NCI-H82 treated with DMSO at 0.1 percent for 48 hours (cell line): ENCODE results near the gene RALGPS1.

ENCODE experiments used
- DNase-seq: peaks from one replicate; lab custom pipeline; 2025; ENCODE audit not compliant: unreplicated experiment; lab: John Stamatoyannopoulos, UW

Gene RALGPS1

GRCh38 chr9:127182901-127183746 is 268.5 kb downstream of the RALGPS1 start:
- DNase-seq: no peak

- DNase-seq: no peak
Measured at GRCh38 chr9:127183814-127184582, 269.4 kb downstream of the RALGPS1 start.

GRCh38 chr9:127184641-127185040 is 270.1 kb downstream of the RALGPS1 start:
- DNase-seq: no peak

- DNase-seq: no peak
Measured at GRCh38 chr9:127185181-127185580, 270.6 kb downstream of the RALGPS1 start.

- no peak for DNase-seq
Measured at GRCh38 chr9:127185931-127186781, 271.6 kb downstream of the RALGPS1 start.

- DNase-seq: no peak
Measured at GRCh38 chr9:127186806-127187205, 272.2 kb downstream of the RALGPS1 start.

GRCh38 chr9:127187231-127187956 is 272.8 kb downstream of the RALGPS1 start:
- no peak for DNase-seq

GRCh38 chr9:127188396-127188795 is 273.8 kb downstream of the RALGPS1 start:
- DNase-seq: no peak

- DNase-seq: no peak
Measured at GRCh38 chr9:127189628-127190027, 275.0 kb downstream of the RALGPS1 start.

GRCh38 chr9:127192744-127193143 is 278.2 kb downstream of the RALGPS1 start:
- DNase-seq: no peak

GRCh38 chr9:127193483-127193882 is 278.9 kb downstream of the RALGPS1 start:
- no peak for DNase-seq

GRCh38 chr9:127194881-127195713 is 280.5 kb downstream of the RALGPS1 start:
- no peak for DNase-seq

GRCh38 chr9:127195976-127196825 is 281.6 kb downstream of the RALGPS1 start:
- no peak for DNase-seq

- no peak for DNase-seq
Measured at GRCh38 chr9:127196826-127197145, 282.2 kb downstream of the RALGPS1 start.

- DNase-seq: no peak
Measured at GRCh38 chr9:127197186-127197860, 282.7 kb downstream of the RALGPS1 start.

GRCh38 chr9:127197861-127198430 is 283.4 kb downstream of the RALGPS1 start:
- DNase-seq: no peak

GRCh38 chr9:127198587-127198986 is 284.0 kb downstream of the RALGPS1 start:
- no peak for DNase-seq
